Mucosa of rectum (tissue), 2 donors: Measurements from ENCODE around the gene FOSB.
A peak's percentile ranks its signal among the peaks of the same experiment; 100 is the strongest.

ENCODE experiments used
- H3K27ac ChIP-seq, 2 donors: one replicate each; pipeline ENCODE4 v1.7.0; 2013; ENCODE audit warnings: inconsistent platforms in 2 of 2, low read depth in 2 of 2, low read length in 2 of 2
- H3K27me3 ChIP-seq, 2 donors: one replicate each; pipeline ENCODE4 v1.7.0; 2013; ENCODE audit warnings: low read length in 2 of 2; ENCODE audit not compliant: control insufficient read depth in 2 of 2, insufficient read depth in 2 of 2
- H3K36me3 ChIP-seq, 2 donors: one replicate each; pipeline ENCODE4 v1.7.0; 2013; ENCODE audit warnings: low read length in 2 of 2; ENCODE audit not compliant: control insufficient read depth in 2 of 2, insufficient read depth in 2 of 2
- H3K4me1 ChIP-seq, 2 donors: one replicate each; pipeline ENCODE4 v1.7.0; 2013; ENCODE audit warnings: low read length in 2 of 2, mild to moderate bottlenecking in 1 of 2; ENCODE audit not compliant: control insufficient read depth in 2 of 2, insufficient read depth in 2 of 2
- H3K4me3 ChIP-seq, 2 donors: one replicate each; pipeline ENCODE4 v1.7.0; 2013; ENCODE audit warnings: low read length in 2 of 2
- H3K9ac ChIP-seq, 2 donors: one replicate each; pipeline ENCODE4 v1.7.0; 2013; ENCODE audit warnings: low read length in 2 of 2, low read depth in 1 of 2, mild to moderate bottlenecking in 1 of 2
- H3K9me3 ChIP-seq, 2 donors: one replicate each; pipeline ENCODE4 v1.7.0; 2013; ENCODE audit warnings: low read length in 2 of 2; ENCODE audit not compliant: control insufficient read depth in 2 of 2
- donor health status: healthy.
- donor health status: Normal muscosa, but diverticular disease.

Gene FOSB

GRCh38 chr19:45501730-45502014 lies 33.9 kb downstream of the FOSB start:
- Histone ChIP-seq H3K4me1 (peaks cover 23 to 26% of the 10 kb centered on the region in 2 donors), H3K27ac (peak overlapping the region in 1 of 2 donors; percentile 24), H3K4me3 (no peak overlapping the region), H3K27me3 (no peaks in the 10 kb centered on the region), H3K9ac (no peak overlapping the region), H3K9me3 (no peaks in the 10 kb centered on the region), H3K36me3 (no peaks in the 10 kb centered on the region)

GRCh38 chr19:45502111-45502510 lies 34.3 kb downstream of the FOSB start:
- peak overlapping the region in 1 of 2 donors; percentile 24 for H3K27ac ChIP-seq
- H3K9me3 ChIP-seq = no peaks in the 10 kb centered on the region
- H3K4me1 ChIP-seq = peaks cover 22 to 26% of the 10 kb centered on the region in 2 donors
- H3K9ac ChIP-seq = no peak overlapping the region
- H3K27me3 ChIP-seq = no peaks in the 10 kb centered on the region
- H3K4me3 ChIP-seq = no peak overlapping the region
- H3K36me3 ChIP-seq = no peaks in the 10 kb centered on the region

GRCh38 chr19:45503909-45504308 lies 36.1 kb downstream of the FOSB start:
- Histone ChIP-seq H3K27ac (no peak overlapping the region), H3K4me1 (peaks cover 7 to 9% of the 10 kb centered on the region in 2 donors), H3K9ac (no peak overlapping the region), H3K9me3 (no peaks in the 10 kb centered on the region), H3K36me3 (no peaks in the 10 kb centered on the region), H3K4me3 (no peak overlapping the region), H3K27me3 (no peaks in the 10 kb centered on the region)

GRCh38 chr19:45505151-45505995 lies 37.6 kb downstream of the FOSB start:
- H3K4me3 ChIP-seq = peak overlapping the region in 1 of 2 donors; percentile 98
- peak overlapping the region; percentile 98 to 99 for H3K27ac ChIP-seq
- peak overlapping the region in 1 of 2 donors; percentile 99 for H3K9ac ChIP-seq

GRCh38 chr19:45505996-45506245 lies 38.1 kb downstream of the FOSB start:
- H3K9me3 ChIP-seq = no peaks in the 10 kb centered on the region
- H3K9ac ChIP-seq = peak overlapping the region; percentile 83 to 99
- H3K36me3 ChIP-seq = no peaks in the 10 kb centered on the region
- H3K27me3 ChIP-seq = no peaks in the 10 kb centered on the region
- H3K4me3 ChIP-seq = peak overlapping the region; percentile 94 to 98
- H3K4me1 ChIP-seq = peaks cover 19 to 20% of the 10 kb centered on the region in 2 donors
- H3K27ac ChIP-seq = peak overlapping the region; percentile 98 to 99

More at GRCh38 chr19:45505151-45505995, 37.6 kb downstream of the FOSB start:
- H3K4me1 ChIP-seq = peaks cover 14% of the 10 kb centered on the region in 2 donors
- no peaks in the 10 kb centered on the region for H3K27me3 ChIP-seq
- no peaks in the 10 kb centered on the region for H3K36me3 ChIP-seq
- no peaks in the 10 kb centered on the region for H3K9me3 ChIP-seq

GRCh38 chr19:45506246-45506988 lies 38.6 kb downstream of the FOSB start:
- Histone ChIP-seq H3K9ac (peak overlapping the region; percentile 99), H3K27me3 (no peaks in the 10 kb centered on the region), H3K4me3 (peak overlapping the region; percentile 94 to 98), H3K9me3 (no peaks in the 10 kb centered on the region), H3K4me1 (peaks cover 24% of the 10 kb centered on the region in 2 donors), H3K27ac (peak overlapping the region; percentile 98 to 99), H3K36me3 (no peaks in the 10 kb centered on the region)

- Histone ChIP-seq H3K27me3 (no peaks in the 10 kb centered on the region), H3K4me1 (peaks cover 29 to 30% of the 10 kb centered on the region in 2 donors), H3K4me3 (peak within 1 kb of the TSS; percentile 94 to 98), H3K36me3 (no peaks in the 10 kb centered on the region), H3K9me3 (no peaks in the 10 kb centered on the region), H3K27ac (peak within 1 kb of the TSS; percentile 98 to 99), H3K9ac (peak within 1 kb of the TSS; percentile 99)
These were observed 39.4 kb downstream of the FOSB start, which contains the start of gene VASP for GRCh38 chr19:45506989-45507871. VASP (plus strand) TSS chr19:45507479; CDS start chr19:45507772, 293 bp downstream.

GRCh38 chr19:45507872-45508416 lies 40.1 kb downstream of the FOSB start:
- Histone ChIP-seq H3K9me3 (no peaks in the 10 kb centered on the region), H3K9ac (peak overlapping the region; percentile 99), H3K27me3 (no peaks in the 10 kb centered on the region), H3K4me3 (peak overlapping the region; percentile 94 to 98), H3K4me1 (peaks cover 32% of the 10 kb centered on the region in 2 donors), H3K36me3 (no peaks in the 10 kb centered on the region), H3K27ac (peak overlapping the region; percentile 98 to 99)

- H3K9me3 ChIP-seq = no peaks in the 10 kb centered on the region
- peak overlapping the region; percentile 98 to 99 for H3K27ac ChIP-seq
- no peaks in the 10 kb centered on the region for H3K27me3 ChIP-seq
- peaks cover 35% of the 10 kb centered on the region in 2 donors for H3K4me1 ChIP-seq
- H3K4me3 ChIP-seq = peak overlapping the region; percentile 94 to 98
- peak overlapping the region; percentile 99 for H3K9ac ChIP-seq
- no peaks in the 10 kb centered on the region for H3K36me3 ChIP-seq
These were observed 40.6 kb downstream of the FOSB start for GRCh38 chr19:45508417-45508860.
